Keratinocyte (primary cell): ENCODE measurements around the gene CTAG1A. TPM values are rescaled to one million over a fixed set of nuclear protein-coding genes. Genes with fewer than 3 reads are reported as not detected.
A peak's percentile ranks its signal among the peaks of the same experiment; 100 is the strongest.

ENCODE experiments used
- DNase-seq: peaks from one replicate; pipeline ENCODE4 v3.0.0-alpha.2; 2011; ENCODE audit warnings: low read depth, missing footprints, low spot score
- FAIRE-seq: peaks from 2 replicates; lab custom pipeline; 2011; peaks lifted over from hg19 to GRCh38; lab: Jason Lieb, UNC
- H2AFZ ChIP-seq: 2 replicates; pipeline ENCODE4 v1.6.0; 2012; ENCODE audit warnings: low read length, control low read depth, inconsistent platforms; ENCODE audit not compliant: control insufficient read depth
- H3K27ac ChIP-seq: 2 replicates; pipeline ENCODE4 v1.5.1; 2011; ENCODE audit warnings: low read length; ENCODE audit not compliant: control insufficient read depth, insufficient read depth
- H3K27me3 ChIP-seq: 3 replicates; pipeline ENCODE4 v1.6.0; 2011; ENCODE audit warnings: low read length; ENCODE audit not compliant: control insufficient read depth, insufficient read depth; ENCODE audit errors: extremely low read depth
- H3K36me3 ChIP-seq, 2 experiments: 2 replicates in 1 of 2; 3 replicates in 1 of 2; pipeline ENCODE4 v1.5.1; 2011; ENCODE audit warnings: low read length in 2 of 2, mild to moderate bottlenecking in 1 of 2; ENCODE audit not compliant: control insufficient read depth in 2 of 2, insufficient read depth in 2 of 2; ENCODE audit errors: extremely low read depth in 1 of 2
- H3K4me1 ChIP-seq: 3 replicates; pipeline ENCODE4 v1.5.1; 2011; ENCODE audit warnings: low read length; ENCODE audit not compliant: control insufficient read depth, insufficient read depth; ENCODE audit errors: extremely low read depth
- H3K4me2 ChIP-seq: 3 replicates; pipeline ENCODE4 v1.6.0; 2011; ENCODE audit warnings: low read depth, low read length; ENCODE audit not compliant: control insufficient read depth, insufficient read depth; ENCODE audit errors: extremely low read depth
- H3K4me3 ChIP-seq, 3 experiments: fragments of 200-600 bp in 1 of 3; sonication (generic) in 1 of 3; 2 replicates in 2 of 3; 3 replicates in 1 of 3; pipeline ENCODE4 v1.5.1; 2011 to 2016; ENCODE audit warnings: low read length in 3 of 3, mild to moderate bottlenecking in 3 of 3, control low read depth in 2 of 3, inconsistent platforms in 1 of 3, low read depth in 1 of 3, mixed read lengths in 1 of 3, mixed run types in 1 of 3, moderate library complexity in 1 of 3; ENCODE audit not compliant: control insufficient read depth in 2 of 3, insufficient read depth in 2 of 3; ENCODE audit errors: extremely low read depth in 1 of 3
- H3K79me2 ChIP-seq: 2 replicates; pipeline ENCODE4 v1.6.0; 2012; ENCODE audit warnings: low read length; ENCODE audit not compliant: control insufficient read depth, insufficient read depth
- H3K9ac ChIP-seq: 3 replicates; pipeline ENCODE4 v1.6.0; 2011; ENCODE audit warnings: low read length; ENCODE audit not compliant: control insufficient read depth, insufficient read depth; ENCODE audit errors: extremely low read depth
- H3K9me1 ChIP-seq: 3 replicates; pipeline ENCODE4 v1.6.0; 2011; ENCODE audit warnings: low read length; ENCODE audit not compliant: control insufficient read depth, insufficient read depth; ENCODE audit errors: extremely low read depth
- H3K9me3 ChIP-seq: 2 replicates; pipeline ENCODE4 v1.5.1; 2012; ENCODE audit warnings: low read depth, low read length; ENCODE audit not compliant: control insufficient read depth
- H4K20me1 ChIP-seq: 3 replicates; pipeline ENCODE4 v1.6.0; 2011; ENCODE audit warnings: low read length; ENCODE audit not compliant: control insufficient read depth, insufficient read depth; ENCODE audit errors: extremely low read depth
- EZH2 ChIP-seq: IDR thresholded peaks from one replicate; pipeline ENCODE4 v1.6.1; 2012; ENCODE audit warnings: inconsistent platforms, mild to moderate bottlenecking, low read length, moderate library complexity
- dilution Hi-C: fragments of 300-500 bp; cut with MboI; formaldehyde crosslinking; loops from one replicate; pipeline ENCODE4 v1.7.0; 2020; ENCODE audit warnings: low sequenced_read_pairs; ENCODE audit not compliant: extremely low pct_ligation_motif_present
- polyA plus RNA-seq, 5 experiments: library from polyadenylated mRNA; depleted of rRNA in 3 of 5; stranded (reverse) in 3 of 5; stranded (forward) in 1 of 5; unstranded in 1 of 5; fragments of >200 nt; gene quantifications; 1 replicate in 1 of 5; 2 replicates in 3 of 5; 3 replicates in 1 of 5; pipeline versions ENCODE4 v1.2.1 to v1.2.3, GENCODE V29; 2011 to 2012; ENCODE audit warnings: missing spikeins in 2 of 5, low read depth in 1 of 5, low replicate concordance in 1 of 5
- TF ChIP-seq, protein P1 (sequence below), 3 experiments: IDR thresholded peaks in 1 of 3; conservative IDR thresholded peaks in 1 of 3; optimal IDR thresholded peaks in 1 of 3; 2 replicates in 2 of 3; 3 replicates in 1 of 3; pipeline versions ENCODE3 to v1.5.1; 2011; ENCODE audit warnings: low read length in 3 of 3, mild to moderate bottlenecking in 3 of 3, moderate library complexity in 2 of 3, control low read depth in 1 of 3, inconsistent platforms in 1 of 3; ENCODE audit not compliant: insufficient read depth in 2 of 3; ENCODE audit errors: extremely low read depth in 1 of 3

Gene CTAG1A
- polyA plus RNA-seq, 1 donor (not counting 4 experiments of a cell fraction or from before 2014, with no cell fraction given): not detected

DNA sequence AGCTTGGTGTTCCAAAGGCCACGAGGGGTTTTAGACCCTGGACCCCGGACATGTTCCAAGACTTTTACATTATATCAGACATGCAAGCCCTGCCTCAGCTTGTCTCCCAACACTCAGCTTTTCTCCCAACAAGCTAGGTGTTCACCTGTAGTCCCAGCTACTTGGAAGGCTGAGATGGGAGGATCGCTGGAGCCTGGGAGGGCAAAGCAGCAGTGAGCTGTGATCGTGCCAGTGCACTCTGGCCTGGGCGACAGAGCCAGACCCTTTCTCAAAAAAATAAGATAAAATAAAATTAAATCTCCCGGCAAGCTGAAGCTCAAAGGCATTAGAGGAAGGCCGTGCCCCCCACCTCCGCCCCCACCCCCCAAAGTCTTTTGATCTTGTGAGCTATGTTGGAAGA lies 13.7 kb downstream of the CTAG1A start:
- Histone ChIP-seq H3K4me1 (peaks cover 27% of the 10 kb centered on the region), H3K4me3 (no peak overlapping the region), H3K36me3 (no peaks in the 10 kb centered on the region), H4K20me1 (no peaks in the 10 kb centered on the region), H3K9me1 (no peaks in the 10 kb centered on the region), H3K4me2 (no peak overlapping the region), H3K9ac (no peak overlapping the region), H3K9me3 (peaks cover 4% of the 10 kb centered on the region), H3K27me3 (no peaks in the 10 kb centered on the region), H3K27ac (no peak overlapping the region), H3K79me2 (no peaks in the 10 kb centered on the region), H2AFZ (no peak overlapping the region)
- dilution Hi-C loops: no loop called here
- TF ChIP-seq, protein P1, sequence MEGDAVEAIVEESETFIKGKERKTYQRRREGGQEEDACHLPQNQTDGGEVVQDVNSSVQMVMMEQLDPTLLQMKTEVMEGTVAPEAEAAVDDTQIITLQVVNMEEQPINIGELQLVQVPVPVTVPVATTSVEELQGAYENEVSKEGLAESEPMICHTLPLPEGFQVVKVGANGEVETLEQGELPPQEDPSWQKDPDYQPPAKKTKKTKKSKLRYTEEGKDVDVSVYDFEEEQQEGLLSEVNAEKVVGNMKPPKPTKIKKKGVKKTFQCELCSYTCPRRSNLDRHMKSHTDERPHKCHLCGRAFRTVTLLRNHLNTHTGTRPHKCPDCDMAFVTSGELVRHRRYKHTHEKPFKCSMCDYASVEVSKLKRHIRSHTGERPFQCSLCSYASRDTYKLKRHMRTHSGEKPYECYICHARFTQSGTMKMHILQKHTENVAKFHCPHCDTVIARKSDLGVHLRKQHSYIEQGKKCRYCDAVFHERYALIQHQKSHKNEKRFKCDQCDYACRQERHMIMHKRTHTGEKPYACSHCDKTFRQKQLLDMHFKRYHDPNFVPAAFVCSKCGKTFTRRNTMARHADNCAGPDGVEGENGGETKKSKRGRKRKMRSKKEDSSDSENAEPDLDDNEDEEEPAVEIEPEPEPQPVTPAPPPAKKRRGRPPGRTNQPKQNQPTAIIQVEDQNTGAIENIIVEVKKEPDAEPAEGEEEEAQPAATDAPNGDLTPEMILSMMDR (optimal IDR thresholded peaks at IDR 0.05 in 1 of 3, IDR thresholded peaks at IDR 0.05 in 1 of 3, conservative IDR thresholded peaks at IDR 0.05 in 1 of 3; ENCODE audit: extremely low read depth in 1 of 3, insufficient read depth in 2 of 3, low read length in 3 of 3): no peak
- DNase-seq (no peak), FAIRE-seq (no peak)

DNA sequence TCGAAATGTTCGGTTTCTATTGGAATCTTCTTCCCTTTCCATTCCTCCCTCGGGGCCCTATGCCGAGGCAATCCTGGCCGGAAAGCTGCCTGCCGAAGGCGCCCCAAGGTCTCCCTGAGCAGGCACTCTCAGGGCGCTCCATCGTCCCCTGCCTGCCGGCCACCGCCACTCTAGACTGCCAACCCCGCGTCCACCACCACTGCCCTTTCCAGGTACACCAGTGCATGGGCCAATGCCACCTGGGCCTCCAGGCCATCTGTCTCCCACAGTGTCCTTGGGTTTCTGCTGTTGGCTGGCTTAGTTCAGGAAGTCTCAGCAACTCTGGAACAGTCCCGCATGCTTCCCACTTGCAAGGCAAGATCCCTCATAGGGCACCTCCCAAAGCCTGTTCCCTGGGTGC lies 14.6 kb downstream of the CTAG1A start:
- Histone ChIP-seq H3K27ac (no peak overlapping the region), H4K20me1 (no peaks in the 10 kb centered on the region), H2AFZ (no peak overlapping the region), H3K36me3 (no peaks in the 10 kb centered on the region), H3K27me3 (no peaks in the 10 kb centered on the region), H3K4me2 (no peak overlapping the region), H3K4me1 (peaks cover 36% of the 10 kb centered on the region), H3K9me3 (peaks cover 4% of the 10 kb centered on the region), H3K79me2 (no peaks in the 10 kb centered on the region), H3K9me1 (no peaks in the 10 kb centered on the region), H3K4me3 (no peak overlapping the region), H3K9ac (no peak overlapping the region)
- DNase-seq: no peak
- dilution Hi-C loops: no loop called here
- TF ChIP-seq EZH2: no peak
- FAIRE-seq: no peak

DNA sequence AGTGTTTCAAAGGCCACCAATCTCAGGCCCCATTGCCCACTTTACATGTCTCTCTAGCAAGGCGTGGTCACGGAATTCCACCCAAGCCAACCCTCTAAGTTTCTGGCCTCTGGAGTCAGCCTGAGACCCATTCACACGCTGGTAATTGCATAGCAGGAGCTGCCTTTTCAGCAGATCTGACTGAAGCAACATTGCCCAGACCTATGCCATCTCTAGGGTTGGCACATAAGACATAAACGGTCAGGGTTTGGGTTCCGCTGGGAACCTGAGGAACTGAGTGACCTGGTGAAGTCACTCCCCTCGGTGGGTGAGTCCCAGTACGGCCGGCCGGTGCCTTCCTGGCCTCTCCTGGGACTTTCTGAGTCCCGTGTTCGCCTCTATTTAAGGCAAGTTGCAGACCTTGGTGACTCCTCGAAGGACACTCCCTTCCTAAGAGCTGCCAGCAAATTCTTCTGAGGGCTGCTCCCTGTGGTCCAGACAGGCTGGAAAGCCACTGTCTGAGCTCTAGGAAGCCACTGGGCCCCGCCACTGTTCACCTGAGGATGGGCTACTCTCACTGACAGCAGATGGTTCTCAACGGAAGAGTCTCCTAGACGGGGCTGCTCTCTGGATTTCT lies 15.9 kb downstream of the CTAG1A start:
- DNase-seq (no peak), FAIRE-seq (no peak)
- Histone ChIP-seq H3K9me1 (no peaks in the 10 kb centered on the region), H3K36me3 (no peaks in the 10 kb centered on the region), H3K27me3 (no peaks in the 10 kb centered on the region), H3K4me1 (peaks cover 29% of the 10 kb centered on the region), H3K4me2 (peak overlapping the region; percentile 42), H2AFZ (no peak overlapping the region), H3K79me2 (no peaks in the 10 kb centered on the region), H3K9ac (peak overlapping the region; percentile 35), H3K9me3 (peaks cover 4% of the 10 kb centered on the region), H3K27ac (peak overlapping the region; percentile 57), H3K4me3 (no peak overlapping the region), H4K20me1 (no peaks in the 10 kb centered on the region)
- TF ChIP-seq, protein P1 (optimal IDR thresholded peaks at IDR 0.05 in 1 of 3, IDR thresholded peaks at IDR 0.05 in 1 of 3, conservative IDR thresholded peaks at IDR 0.05 in 1 of 3; ENCODE audit: extremely low read depth in 1 of 3, insufficient read depth in 2 of 3, low read length in 3 of 3): no peak
- TF ChIP-seq EZH2: no peak
- dilution Hi-C loops: no loop called here
